ENCODE data around the gene CCDC106.

CCDC106 gene

DNA sequence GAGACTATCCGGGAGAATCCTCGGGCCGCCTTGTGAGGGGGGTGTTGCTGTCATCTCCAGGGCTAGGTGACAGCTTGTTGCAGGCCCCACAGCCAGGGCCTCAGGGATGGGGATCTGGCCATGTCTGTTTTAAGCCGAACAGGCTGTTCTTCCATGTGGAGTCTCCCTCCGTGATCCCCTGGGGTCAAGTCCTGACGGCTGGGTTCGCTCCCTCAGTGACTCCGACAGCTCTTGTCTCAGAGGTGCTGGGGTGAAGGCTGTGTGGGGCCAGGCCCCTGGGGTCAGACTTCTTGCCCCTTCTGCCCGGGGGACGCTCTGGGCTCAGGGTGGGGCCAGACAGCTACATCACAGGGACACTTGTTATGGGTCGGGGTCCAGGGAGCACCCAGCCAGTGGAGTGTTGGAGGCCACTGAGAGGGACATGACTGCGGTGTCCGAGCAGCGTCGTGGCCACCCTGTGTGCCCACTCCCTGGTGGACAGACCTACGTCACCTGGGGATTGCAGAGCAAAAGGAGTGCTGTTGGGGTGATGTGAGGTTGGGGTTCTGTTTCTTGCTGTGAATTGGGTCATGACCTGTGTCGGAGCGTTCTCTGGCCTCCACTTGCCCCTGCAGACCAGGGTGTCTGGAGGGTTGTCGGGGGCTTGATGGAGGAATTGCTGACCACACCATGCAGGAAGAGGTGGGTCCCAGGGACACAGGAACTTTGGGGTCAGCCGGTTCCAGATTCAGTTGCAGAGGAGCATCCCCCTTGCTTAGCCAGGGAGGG, 48.5 kb downstream of the CCDC106 start:
- DNase-seq (ENCODE audit: low read depth) = no peak

DNA sequence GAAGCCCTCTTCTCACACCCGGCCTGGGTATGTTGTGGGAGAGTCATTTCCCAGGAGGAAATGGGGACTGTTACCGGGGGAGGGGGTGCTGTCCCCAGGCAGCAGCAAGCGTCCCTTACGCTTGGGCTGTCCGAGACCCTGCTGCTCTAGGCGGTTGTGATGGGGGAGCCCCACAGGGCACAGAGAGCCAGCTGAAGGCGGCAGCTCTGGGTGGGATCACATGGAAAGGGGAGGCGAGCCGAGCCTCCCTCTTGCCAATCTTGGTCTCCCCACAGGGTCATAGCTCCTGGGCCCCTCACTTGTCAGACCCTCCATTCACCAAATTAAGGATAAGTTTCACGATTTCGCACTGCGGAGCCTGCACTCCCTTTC, 49.0 kb downstream of the CCDC106 start:
- DNase-seq (ENCODE audit: low read depth) = no peak

DNA sequence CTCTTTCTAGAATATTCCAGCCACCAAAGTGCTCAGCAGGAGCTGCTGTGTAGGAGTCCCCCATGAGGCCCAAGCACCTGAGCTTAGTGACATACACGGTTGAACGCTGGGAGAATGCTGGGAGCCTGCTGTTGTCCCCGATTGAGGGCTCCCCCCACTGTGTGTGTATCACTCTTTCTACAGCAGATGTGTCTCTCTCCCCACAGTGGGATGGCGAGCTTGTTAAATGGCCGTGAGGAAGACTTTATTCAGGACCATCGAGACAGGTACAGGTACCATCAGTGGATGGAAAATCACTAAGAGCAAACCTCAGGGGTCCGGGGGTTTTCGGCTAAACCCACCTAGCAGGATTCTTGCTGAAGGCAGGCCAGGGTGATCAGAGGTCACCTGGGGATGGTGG, 49.7 kb downstream of the CCDC106 start:
- no peak for DNase-seq (ENCODE audit: low read depth)

DNA sequence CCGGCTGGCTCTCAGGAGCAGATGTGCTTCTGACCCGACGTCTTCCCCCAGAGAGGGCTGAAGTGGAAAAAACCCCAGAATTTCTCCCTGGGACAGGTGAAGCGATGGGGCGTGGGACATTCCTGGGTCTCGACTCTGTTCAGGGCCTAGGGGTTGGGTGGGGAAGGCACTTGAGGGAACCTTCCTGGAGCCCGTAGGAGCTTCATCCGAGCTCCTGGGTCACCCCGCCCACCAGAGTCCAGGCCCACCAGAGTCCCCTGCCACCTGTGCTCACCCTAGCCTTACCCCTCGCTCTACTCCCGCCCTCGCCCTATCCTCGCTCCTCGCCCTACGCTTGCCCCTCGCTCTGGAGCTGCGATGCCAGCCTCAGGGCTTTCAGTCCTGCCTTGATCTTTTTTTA, 50.2 kb downstream of the CCDC106 start:
- no peak for DNase-seq (ENCODE audit: low read depth)

DNA sequence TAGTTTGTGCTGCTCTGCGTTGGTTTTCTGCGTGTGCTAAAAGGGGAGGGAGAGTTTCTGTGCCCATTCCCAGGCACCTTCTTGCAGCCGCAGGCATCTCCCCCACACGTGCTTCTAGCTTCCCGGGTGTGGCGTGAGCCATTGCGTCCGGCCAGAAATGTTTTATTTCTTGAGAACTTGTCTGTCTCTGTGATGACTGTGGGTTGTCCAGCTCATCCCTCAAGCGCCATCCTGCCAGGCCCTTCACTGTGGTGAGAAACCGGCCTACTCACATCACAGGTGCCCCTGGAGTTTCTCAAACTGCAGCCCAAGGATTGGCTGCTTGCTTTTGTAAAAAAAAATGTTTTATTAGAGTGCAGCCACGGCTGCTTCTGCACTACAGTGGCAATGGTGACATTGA, 51.2 kb downstream of the CCDC106 start:
- DNase-seq (ENCODE audit: low read depth) = no peak

DNA sequence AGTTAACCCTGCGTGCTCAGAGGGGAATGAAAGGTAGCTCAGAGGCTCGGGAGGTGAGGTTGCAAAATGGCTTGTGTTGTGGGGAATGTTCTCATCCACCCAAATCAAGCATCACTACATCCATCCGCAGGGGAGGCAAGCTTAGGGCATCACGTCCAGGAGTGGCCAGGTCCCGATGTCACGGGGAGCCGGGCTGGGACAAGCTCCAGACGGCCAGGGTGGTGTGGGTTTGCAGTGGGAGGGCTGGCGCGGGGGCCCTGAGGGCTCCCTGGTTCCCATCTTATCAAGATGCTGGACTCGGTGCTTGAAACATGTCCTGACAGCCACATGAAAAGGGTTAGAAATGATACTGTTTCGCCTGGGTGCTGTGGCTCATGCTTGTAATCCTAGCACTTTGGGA, 52.8 kb downstream of the CCDC106 start:
- DNase-seq (ENCODE audit: low read depth) = no peak

DNA sequence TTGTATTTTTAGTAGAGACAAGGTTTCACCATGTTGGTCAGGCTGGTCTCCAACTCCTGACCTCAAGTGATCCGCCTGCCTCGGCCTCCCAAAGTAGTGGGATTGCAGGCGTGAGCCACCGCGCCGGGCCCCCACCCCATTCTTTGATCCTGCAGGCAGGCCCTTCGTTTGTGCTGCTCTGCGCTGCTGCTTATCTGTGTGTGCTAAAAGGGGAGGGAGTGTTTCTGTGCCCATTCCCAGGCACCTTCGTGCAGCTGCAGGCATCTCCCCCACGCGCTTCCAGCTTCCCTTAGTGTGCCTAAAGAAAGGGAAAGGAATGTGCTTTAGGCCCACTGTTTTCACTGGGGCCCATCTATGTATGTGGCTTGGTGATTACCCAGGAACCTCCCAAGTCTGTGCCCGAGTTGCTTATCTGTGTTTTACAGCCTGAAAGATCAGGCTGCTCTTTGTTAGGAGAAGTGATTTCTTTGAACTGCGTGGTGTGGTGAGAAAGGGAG, 54.2 kb downstream of the CCDC106 start:
- DNase-seq (ENCODE audit: low read depth) = no peak

All from stimulated activated CD8-positive, alpha-beta memory T cell treated with anti-CD3 and anti-CD28 coated beads, Interleukin-15, amount 100 ng/mL, for 1 hour (primary cell).